Gastroesophageal sphincter (tissue), 4 donors: Measurements from ENCODE around the gene TLCD5. TPM values are rescaled to one million over a fixed set of nuclear protein-coding genes. Genes with fewer than 3 reads are reported as not detected.

Experiments used
- ATAC-seq: fragments of 150-250 bp; one replicate; pipeline ENCODE4 v1.9.1; 2016; ENCODE audit warnings: mild to moderate bottlenecking, moderate library complexity
- H3K27ac ChIP-seq, 4 donors: fragments of 200-600 bp; sonication (generic) in 3 of 4; 1 replicate in 3 of 4; 2 replicates in 1 of 4; pipeline ENCODE4 v1.5.1; 2016 to 2019
- H3K27me3 ChIP-seq: fragments of 200-600 bp; sonication (generic); one replicate; pipeline ENCODE4 v1.5.1; 2019
- H3K36me3 ChIP-seq, 2 donors: fragments of 200-600 bp; sonication (generic); one replicate each; pipeline ENCODE4 v1.5.1; 2019; ENCODE audit warnings: control low read depth in 1 of 2
- H3K4me1 ChIP-seq, 3 donors: fragments of 200-600 bp; sonication (generic); 1 replicate in 2 of 3; 2 replicates in 1 of 3; pipeline ENCODE4 v1.5.1; 2016 to 2019; ENCODE audit warnings: control low read depth in 2 of 3
- H3K4me3 ChIP-seq, 2 donors: fragments of 200-600 bp; sonication (generic); one replicate each; pipeline ENCODE4 v1.5.1; 2019; ENCODE audit warnings: mild to moderate bottlenecking in 1 of 2, moderate library complexity in 1 of 2
- H3K9me3 ChIP-seq, 3 donors: fragments of 200-600 bp; sonication (generic); one replicate each; pipeline ENCODE4 v1.5.1; 2017 to 2019; ENCODE audit warnings: control low read depth in 2 of 3
- EP300 ChIP-seq: sonication (generic); formaldehyde crosslinking; IDR thresholded peaks from one replicate; pipeline ENCODE4 v1.6.1; 2017; ENCODE audit warnings: antibody characterized with exemption, mild to moderate bottlenecking
- POLR2A ChIP-seq, 2 donors: fragments of 450-650 bp; IDR thresholded peaks; one replicate each; pipeline ENCODE4 v1.6.1; 2017; ENCODE audit warnings: antibody characterized with exemption in 2 of 2, mild to moderate bottlenecking in 2 of 2, moderate library complexity in 1 of 2
- POLR2AphosphoS5 ChIP-seq: sonication (generic); formaldehyde crosslinking; IDR thresholded peaks from one replicate; pipeline ENCODE4 v1.6.1; 2017; ENCODE audit warnings: antibody characterized with exemption
- WGBS, 2 donors: methylation state at CpG; one replicate each; pipeline ENCODE4 v1.1.5; 2018; ENCODE audit warnings: low coverage in 1 of 2; 5-methylcytosine and 5-hydroxymethylcytosine counted together
- total RNA-seq, 4 donors: library from RNA; depleted of rRNA; stranded (reverse); fragments of >200 nt; gene quantifications; one replicate each; pipeline ENCODE4 v1.1.0, GENCODE V29; 2016
- TF ChIP-seq, protein P1 (sequence below), 4 experiments: fragments of 200-600 bp in 2 of 4; fragments of 450-650 bp in 2 of 4; sonication (generic) in 1 of 4; IDR thresholded peaks; one replicate each; pipeline ENCODE4 v1.5.1; 2017 to 2019; ENCODE audit warnings: antibody characterized with exemption in 4 of 4, mild to moderate bottlenecking in 2 of 4, moderate library complexity in 2 of 4

Gene TLCD5
- total RNA-seq, 4 donors from 2014 or later: 6.1 to 8.1 (median 7.5) TPM

DNA sequence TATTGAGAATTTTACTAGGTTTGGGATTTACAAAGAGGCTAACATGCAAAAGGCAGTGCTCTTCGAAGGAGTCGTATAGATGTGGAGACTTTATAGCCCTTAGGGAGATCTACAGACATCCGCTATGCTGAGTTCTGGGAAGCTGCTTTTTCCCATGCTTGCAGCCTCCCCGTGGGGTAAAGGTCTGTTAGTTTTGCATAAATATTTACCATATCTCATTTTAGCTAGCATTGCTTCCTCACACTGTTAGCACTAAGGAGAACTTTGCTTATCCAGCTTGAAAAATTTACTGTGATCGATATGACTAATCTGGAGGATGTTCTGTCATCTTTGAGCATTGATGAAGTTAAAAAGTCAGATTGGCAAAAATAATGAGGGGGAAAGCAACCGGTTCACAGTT lies 29.7 kb downstream of the TLCD5 start:
- peaks cover 0 to 54% (median 3%) of the 10 kb centered on the region in 3 donors for H3K4me1 ChIP-seq
- no peak overlapping the region for H3K27ac ChIP-seq
- no peaks in the 10 kb centered on the region for H3K27me3 ChIP-seq
- no peak overlapping the region for H3K4me3 ChIP-seq
- 75 to 79% methylated on average over 4 to 6 of the region's 6 CpGs for WGBS, 2 donors
- H3K36me3 ChIP-seq: no peaks in the 10 kb centered on the region
- no peak for ATAC-seq
- TF ChIP-seq POLR2A (IDR thresholded peaks at IDR 0.05): no peak
- no peaks in the 10 kb centered on the region for H3K9me3 ChIP-seq

DNA sequence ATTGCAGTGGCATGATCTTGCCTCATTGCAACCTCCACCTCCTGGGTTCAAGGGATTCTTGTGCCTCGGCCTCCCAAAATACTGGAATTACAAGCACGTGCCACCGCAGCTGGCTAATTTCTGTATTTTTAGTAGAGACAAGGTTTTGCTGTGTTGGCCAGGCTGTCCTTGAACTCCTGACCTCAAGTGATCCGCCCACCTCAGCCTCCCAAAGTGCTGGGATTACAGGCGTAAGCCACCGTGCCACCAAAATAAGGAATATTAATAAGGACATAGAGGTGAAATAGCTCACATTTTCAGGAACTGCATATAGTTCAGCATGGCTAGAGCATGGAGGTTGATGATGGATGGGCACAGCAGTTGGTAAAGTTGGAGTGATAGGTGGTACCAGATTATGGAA lies 32.5 kb downstream of the TLCD5 start:
- Histone ChIP-seq H3K9me3 (no peaks in the 10 kb centered on the region), H3K27me3 (no peaks in the 10 kb centered on the region), H3K4me1 (peaks cover 0 to 62% (median 9%) of the 10 kb centered on the region in 3 donors), H3K4me3 (no peak overlapping the region), H3K36me3 (no peaks in the 10 kb centered on the region), H3K27ac (no peak overlapping the region)
- no peak for ATAC-seq
- no peak for TF ChIP-seq EP300
- no peak for TF ChIP-seq POLR2AphosphoS5
- TF ChIP-seq, protein P1, sequence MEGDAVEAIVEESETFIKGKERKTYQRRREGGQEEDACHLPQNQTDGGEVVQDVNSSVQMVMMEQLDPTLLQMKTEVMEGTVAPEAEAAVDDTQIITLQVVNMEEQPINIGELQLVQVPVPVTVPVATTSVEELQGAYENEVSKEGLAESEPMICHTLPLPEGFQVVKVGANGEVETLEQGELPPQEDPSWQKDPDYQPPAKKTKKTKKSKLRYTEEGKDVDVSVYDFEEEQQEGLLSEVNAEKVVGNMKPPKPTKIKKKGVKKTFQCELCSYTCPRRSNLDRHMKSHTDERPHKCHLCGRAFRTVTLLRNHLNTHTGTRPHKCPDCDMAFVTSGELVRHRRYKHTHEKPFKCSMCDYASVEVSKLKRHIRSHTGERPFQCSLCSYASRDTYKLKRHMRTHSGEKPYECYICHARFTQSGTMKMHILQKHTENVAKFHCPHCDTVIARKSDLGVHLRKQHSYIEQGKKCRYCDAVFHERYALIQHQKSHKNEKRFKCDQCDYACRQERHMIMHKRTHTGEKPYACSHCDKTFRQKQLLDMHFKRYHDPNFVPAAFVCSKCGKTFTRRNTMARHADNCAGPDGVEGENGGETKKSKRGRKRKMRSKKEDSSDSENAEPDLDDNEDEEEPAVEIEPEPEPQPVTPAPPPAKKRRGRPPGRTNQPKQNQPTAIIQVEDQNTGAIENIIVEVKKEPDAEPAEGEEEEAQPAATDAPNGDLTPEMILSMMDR (IDR thresholded peaks at IDR 0.05): no peak
- no peak for TF ChIP-seq POLR2A (IDR thresholded peaks at IDR 0.05)
- WGBS, 2 donors: 94% methylated on average over 6 of the region's 6 CpGs; no CpG with 5 or more reads in 1 of the 2 donors

DNA sequence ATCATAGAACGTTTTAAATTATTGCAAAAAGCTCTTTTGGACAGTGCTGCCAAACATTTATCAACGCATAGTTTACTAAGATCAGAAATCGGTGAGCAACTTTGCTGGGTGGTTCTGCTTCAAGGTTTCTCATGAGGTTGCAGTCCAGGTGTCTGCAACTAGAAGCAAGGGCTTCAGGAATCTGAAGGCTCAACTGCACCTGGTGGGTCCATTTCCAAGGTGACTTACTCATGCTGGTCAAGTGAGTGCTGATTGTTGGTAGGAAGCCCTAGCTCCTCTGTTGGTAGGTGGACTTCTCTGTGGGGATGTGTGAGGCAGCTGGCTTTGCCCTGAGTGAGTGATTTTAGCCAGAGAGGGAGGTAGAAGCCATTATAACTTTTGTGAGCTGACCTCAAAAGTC lies 33.6 kb downstream of the TLCD5 start:
- WGBS, 2 donors: 91 to 100% methylated on average over 3 of the region's 3 CpGs
- Histone ChIP-seq H3K4me1 (peaks cover 0 to 68% (median 9%) of the 10 kb centered on the region in 3 donors), H3K9me3 (no peaks in the 10 kb centered on the region), H3K4me3 (no peak overlapping the region), H3K27me3 (no peaks in the 10 kb centered on the region), H3K36me3 (no peaks in the 10 kb centered on the region), H3K27ac (no peak overlapping the region)
- ATAC-seq: no peak
- TF ChIP-seq, protein P1 (IDR thresholded peaks at IDR 0.05): no peak
- TF ChIP-seq EP300: no peak
- no peak for TF ChIP-seq POLR2A (IDR thresholded peaks at IDR 0.05)
- TF ChIP-seq POLR2AphosphoS5: no peak

DNA sequence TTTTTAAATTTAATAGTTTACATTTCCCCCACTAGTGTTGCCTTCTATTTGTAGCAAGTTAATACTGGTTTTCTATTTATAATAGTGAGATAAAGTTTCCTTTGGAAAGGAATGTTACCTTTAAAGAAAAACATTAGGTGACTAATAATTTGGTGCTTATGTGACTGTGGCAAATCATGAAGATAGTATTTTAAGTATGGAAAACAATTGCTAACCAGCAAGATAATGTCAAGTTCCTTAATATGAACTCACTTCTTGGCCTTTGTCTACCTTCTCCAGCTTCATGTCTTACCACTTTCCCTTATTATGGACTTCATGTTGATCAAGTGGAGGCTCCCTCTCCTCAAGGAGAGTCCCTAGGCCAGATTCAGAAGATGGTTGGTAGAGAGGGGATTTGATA lies 38.3 kb downstream of the TLCD5 start:
- ATAC-seq: no peak

DNA sequence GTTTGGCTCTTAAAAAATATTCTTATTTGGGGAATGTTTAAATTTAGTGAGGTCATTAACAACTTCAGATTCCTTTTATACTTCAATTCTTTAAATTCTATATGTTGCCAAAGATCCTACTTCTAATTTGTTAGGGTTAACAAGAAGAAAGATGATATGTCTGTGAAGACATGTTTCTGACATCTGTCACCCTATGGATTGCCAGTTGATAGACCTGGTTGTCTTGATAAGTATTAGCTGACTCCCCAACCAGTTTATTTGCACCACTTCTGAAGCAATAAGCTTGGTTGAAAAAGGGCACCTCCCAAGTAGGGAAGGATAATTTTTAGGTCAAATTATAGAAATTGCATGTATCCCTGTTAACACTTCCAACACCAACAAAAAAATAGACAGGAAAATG lies 40.4 kb downstream of the TLCD5 start:
- no peak for TF ChIP-seq EP300
- TF ChIP-seq POLR2AphosphoS5: no peak
- TF ChIP-seq, protein P1 (IDR thresholded peaks at IDR 0.05): no peak
- TF ChIP-seq POLR2A (IDR thresholded peaks at IDR 0.05): no peak
- Histone ChIP-seq H3K4me3 (no peak overlapping the region), H3K27ac (no peak overlapping the region), H3K36me3 (no peaks in the 10 kb centered on the region), H3K4me1 (peaks cover 0 to 43% (median 6%) of the 10 kb centered on the region in 3 donors), H3K27me3 (no peaks in the 10 kb centered on the region), H3K9me3 (no peaks in the 10 kb centered on the region)
- ATAC-seq: no peak

More for the DNA sequence above, 38.3 kb downstream of the TLCD5 start:
- Histone ChIP-seq H3K27me3 (no peaks in the 10 kb centered on the region), H3K4me1 (peaks cover 0 to 30% (median 6%) of the 10 kb centered on the region in 3 donors), H3K27ac (no peak overlapping the region), H3K4me3 (no peak overlapping the region), H3K36me3 (no peaks in the 10 kb centered on the region), H3K9me3 (no peaks in the 10 kb centered on the region)
- TF ChIP-seq EP300 (no peak), POLR2A (IDR thresholded peaks at IDR 0.05) (no peak)
- TF ChIP-seq, protein P1 (IDR thresholded peaks at IDR 0.05): no peak

DNA sequence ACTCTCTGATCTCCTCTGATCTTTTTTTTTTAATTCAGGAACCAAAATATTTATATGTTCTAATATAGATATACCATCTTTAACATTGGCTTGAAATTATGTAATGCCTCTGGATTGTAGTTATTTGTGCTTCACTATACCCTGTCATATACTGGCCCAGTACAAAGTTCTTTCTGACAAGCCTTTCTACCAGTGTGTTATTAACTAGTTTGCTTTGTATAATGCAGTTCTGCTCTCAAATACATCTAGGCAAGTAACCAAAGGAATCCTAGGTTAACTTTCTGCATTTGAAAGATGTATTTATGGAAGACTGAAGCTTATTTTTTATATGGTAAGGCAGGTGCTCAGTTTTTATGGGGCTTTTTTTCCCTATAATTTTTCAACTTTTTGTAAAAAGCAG lies 47.2 kb downstream of the TLCD5 start:
- no peak for ATAC-seq
- Histone ChIP-seq H3K27ac (peak overlapping the region in 1 of 4 donors; percentile 10), H3K4me3 (no peak overlapping the region), H3K27me3 (no peaks in the 10 kb centered on the region), H3K4me1 (peaks cover 2 to 61% (median 6%) of the 10 kb centered on the region in 3 donors), H3K36me3 (no peaks in the 10 kb centered on the region), H3K9me3 (no peaks in the 10 kb centered on the region)
- no peak for TF ChIP-seq POLR2A (IDR thresholded peaks at IDR 0.05)
- no peak for TF ChIP-seq EP300
- no peak for TF ChIP-seq POLR2AphosphoS5
- TF ChIP-seq, protein P1 (IDR thresholded peaks at IDR 0.05): no peak
